HL-60 (cell line): ENCODE measurements around the gene APOL2.
"Not testable (repeated sequence)": the region's sequence is repeated elsewhere in the genome, so short reads cannot be mapped to it uniquely, and the experiment has no call there.

Experiments
- DNase-seq, 2 experiments: peaks; one replicate each; pipeline ENCODE4 v3.0.0-alpha.2; 2010 to 2020; ENCODE audit warnings: low read depth in 1 of 2, low spot score in 1 of 2
- H3K27ac ChIP-seq: fragments of 250-450 bp; sonication (Bioruptor Pico); replicated peaks from 2 replicates; pipeline ENCODE4 v1.5.1; 2020; ENCODE audit warnings: mild to moderate bottlenecking, moderate library complexity
- H3K27me3 ChIP-seq: fragments of 250-450 bp; sonication (Bioruptor Pico); 2 replicates; pipeline ENCODE4 v1.5.1; 2021; ENCODE audit warnings: mild to moderate bottlenecking, moderate library complexity; ENCODE audit not compliant: insufficient read depth, poor library complexity, severe bottlenecking
- H3K4me3 ChIP-seq: replicated peaks from 2 replicates; pipeline ENCODE4 v1.5.1; 2011; ENCODE audit warnings: mild to moderate bottlenecking, control low read depth, low read length; ENCODE audit not compliant: insufficient read depth
- GABPA ChIP-seq: IDR thresholded peaks from 2 replicates; pipeline ENCODE4 v1.6.1; 2012; ENCODE audit warnings: low read depth
- POLR2AphosphoS5 ChIP-seq: IDR thresholded peaks from 2 replicates; pipeline ENCODE4 v1.6.1; 2012; ENCODE audit warnings: low read depth
- SPI1 ChIP-seq: IDR thresholded peaks from 2 replicates; pipeline ENCODE4 v1.6.1; 2012; ENCODE audit warnings: low read depth, mild to moderate bottlenecking, borderline replicate concordance
- TF ChIP-seq, protein P1 (sequence below): IDR thresholded peaks from 2 replicates; pipeline ENCODE4 v1.6.1; 2012; ENCODE audit warnings: low read depth; ENCODE audit not compliant: insufficient replicate concordance
- TF ChIP-seq, protein P2 (sequence below): IDR thresholded peaks from one replicate; pipeline ENCODE4 v1.5.1; 2011; ENCODE audit warnings: low read length, control low read depth, inconsistent platforms; ENCODE audit not compliant: insufficient read depth

The APOL2 gene

GRCh38 chr22:36201630-36202319, 37.6 kb downstream of the APOL2 start, which contains the start of gene APOL4:
APOL4 (minus strand) TSS chr22:36201809; CDS start chr22:36201734, 75 bp downstream.
- H3K27me3 ChIP-seq, result no peaks in the 10 kb centered on the region
- H3K4me3 ChIP-seq, result no peak within 1 kb of the TSS
- H3K27ac ChIP-seq, result no peak within 1 kb of the TSS
- TF ChIP-seq, protein P1, sequence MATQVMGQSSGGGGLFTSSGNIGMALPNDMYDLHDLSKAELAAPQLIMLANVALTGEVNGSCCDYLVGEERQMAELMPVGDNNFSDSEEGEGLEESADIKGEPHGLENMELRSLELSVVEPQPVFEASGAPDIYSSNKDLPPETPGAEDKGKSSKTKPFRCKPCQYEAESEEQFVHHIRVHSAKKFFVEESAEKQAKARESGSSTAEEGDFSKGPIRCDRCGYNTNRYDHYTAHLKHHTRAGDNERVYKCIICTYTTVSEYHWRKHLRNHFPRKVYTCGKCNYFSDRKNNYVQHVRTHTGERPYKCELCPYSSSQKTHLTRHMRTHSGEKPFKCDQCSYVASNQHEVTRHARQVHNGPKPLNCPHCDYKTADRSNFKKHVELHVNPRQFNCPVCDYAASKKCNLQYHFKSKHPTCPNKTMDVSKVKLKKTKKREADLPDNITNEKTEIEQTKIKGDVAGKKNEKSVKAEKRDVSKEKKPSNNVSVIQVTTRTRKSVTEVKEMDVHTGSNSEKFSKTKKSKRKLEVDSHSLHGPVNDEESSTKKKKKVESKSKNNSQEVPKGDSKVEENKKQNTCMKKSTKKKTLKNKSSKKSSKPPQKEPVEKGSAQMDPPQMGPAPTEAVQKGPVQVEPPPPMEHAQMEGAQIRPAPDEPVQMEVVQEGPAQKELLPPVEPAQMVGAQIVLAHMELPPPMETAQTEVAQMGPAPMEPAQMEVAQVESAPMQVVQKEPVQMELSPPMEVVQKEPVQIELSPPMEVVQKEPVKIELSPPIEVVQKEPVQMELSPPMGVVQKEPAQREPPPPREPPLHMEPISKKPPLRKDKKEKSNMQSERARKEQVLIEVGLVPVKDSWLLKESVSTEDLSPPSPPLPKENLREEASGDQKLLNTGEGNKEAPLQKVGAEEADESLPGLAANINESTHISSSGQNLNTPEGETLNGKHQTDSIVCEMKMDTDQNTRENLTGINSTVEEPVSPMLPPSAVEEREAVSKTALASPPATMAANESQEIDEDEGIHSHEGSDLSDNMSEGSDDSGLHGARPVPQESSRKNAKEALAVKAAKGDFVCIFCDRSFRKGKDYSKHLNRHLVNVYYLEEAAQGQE, result no peak
- no peak for TF ChIP-seq GABPA
- TF ChIP-seq, protein P2, sequence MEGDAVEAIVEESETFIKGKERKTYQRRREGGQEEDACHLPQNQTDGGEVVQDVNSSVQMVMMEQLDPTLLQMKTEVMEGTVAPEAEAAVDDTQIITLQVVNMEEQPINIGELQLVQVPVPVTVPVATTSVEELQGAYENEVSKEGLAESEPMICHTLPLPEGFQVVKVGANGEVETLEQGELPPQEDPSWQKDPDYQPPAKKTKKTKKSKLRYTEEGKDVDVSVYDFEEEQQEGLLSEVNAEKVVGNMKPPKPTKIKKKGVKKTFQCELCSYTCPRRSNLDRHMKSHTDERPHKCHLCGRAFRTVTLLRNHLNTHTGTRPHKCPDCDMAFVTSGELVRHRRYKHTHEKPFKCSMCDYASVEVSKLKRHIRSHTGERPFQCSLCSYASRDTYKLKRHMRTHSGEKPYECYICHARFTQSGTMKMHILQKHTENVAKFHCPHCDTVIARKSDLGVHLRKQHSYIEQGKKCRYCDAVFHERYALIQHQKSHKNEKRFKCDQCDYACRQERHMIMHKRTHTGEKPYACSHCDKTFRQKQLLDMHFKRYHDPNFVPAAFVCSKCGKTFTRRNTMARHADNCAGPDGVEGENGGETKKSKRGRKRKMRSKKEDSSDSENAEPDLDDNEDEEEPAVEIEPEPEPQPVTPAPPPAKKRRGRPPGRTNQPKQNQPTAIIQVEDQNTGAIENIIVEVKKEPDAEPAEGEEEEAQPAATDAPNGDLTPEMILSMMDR, result no peak
- no peak for TF ChIP-seq POLR2AphosphoS5
- TF ChIP-seq SPI1, result no peak
- DNase-seq, result no peak

DNA sequence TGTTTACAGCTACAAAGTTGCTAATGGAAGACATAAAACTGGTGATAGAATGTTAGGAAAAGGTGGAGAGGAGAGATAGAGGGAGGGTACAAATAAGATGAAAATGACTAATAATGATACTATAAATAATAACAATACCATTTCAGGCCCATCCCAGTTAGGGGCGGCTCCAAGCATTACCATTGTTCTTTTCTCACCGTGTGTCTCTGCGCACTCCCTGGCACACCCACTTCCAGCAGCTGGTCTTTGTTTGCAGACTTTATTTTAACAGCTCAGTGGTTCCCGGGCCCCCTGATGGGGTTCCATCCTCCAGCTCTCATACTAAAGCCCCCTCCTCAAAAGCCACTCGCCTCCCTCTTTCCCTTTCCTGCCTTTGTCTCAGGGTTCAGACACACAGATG, 38.3 kb downstream of the APOL2 start:
- H3K27ac ChIP-seq, H3K4me3 ChIP-seq, H3K27me3 ChIP-seq, DNase-seq: not testable (repeated sequence)

DNA sequence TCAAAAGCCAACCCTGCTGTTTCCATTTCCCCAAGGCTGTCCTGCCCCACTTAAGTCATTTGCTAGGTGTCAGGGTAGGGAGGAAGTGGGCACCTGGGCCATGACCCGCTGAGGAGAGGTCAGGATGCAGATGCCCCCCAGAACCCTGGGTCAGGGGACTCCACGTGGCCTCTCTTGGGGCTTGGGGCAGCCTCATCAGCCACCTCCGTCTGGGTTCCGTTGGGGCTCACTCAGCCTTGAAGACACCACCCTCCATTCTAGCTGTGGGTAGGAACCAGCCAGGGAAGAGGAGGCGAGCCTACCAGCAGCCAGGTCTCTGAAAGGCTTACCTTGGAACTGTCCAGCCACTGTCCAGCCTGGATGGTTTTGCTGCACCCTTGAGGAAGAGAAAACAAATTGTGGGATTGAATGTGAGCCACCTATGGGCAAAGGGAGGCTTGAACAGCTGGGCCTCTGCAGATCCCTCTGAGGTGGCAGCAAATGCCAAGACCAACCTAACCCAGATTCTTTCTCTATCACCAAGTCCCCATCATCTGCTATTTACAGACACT, 40.3 kb downstream of the APOL2 start:
- TF ChIP-seq POLR2AphosphoS5 (no peak), SPI1 (no peak), GABPA (no peak)
- TF ChIP-seq, protein P1, result no peak
- TF ChIP-seq, protein P2, result no peak
- DNase-seq, result no peak
- no peaks in the 10 kb centered on the region for H3K27me3 ChIP-seq
- no peak overlapping the region for H3K4me3 ChIP-seq
- H3K27ac ChIP-seq, result no peak overlapping the region

DNA sequence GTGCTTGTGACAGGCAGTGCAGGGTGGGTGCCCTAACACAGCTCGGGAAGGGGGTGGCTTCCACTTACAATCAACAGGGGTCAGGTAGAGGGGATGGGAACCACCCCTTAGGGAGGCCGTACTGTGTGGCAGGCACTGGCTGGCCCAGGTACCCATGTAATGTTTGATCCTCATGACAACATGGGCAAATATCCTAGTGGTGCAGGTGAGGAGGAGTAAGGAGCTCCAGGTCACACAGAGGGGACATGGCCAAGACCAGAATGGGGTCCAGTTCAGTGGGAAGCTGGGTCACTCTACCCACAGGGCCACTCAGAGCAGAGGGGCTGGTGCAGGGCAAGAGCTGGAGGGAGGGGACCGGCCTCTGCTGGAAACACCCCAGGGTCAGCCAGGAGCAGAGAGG, 40.8 kb downstream of the APOL2 start:
- no peak for DNase-seq
- TF ChIP-seq, protein P1, result no peak
- no peak for TF ChIP-seq GABPA
- TF ChIP-seq SPI1, result no peak
- TF ChIP-seq, protein P2, result no peak
- TF ChIP-seq POLR2AphosphoS5, result no peak
- H3K27ac ChIP-seq, result no peak overlapping the region

More for the DNA sequence above, 40.8 kb downstream of the APOL2 start:
- H3K27me3 ChIP-seq, result no peaks in the 10 kb centered on the region
- H3K4me3 ChIP-seq, result no peak overlapping the region
